ENCODE results near the gene FAM3A. TPM values are rescaled to one million over a fixed set of nuclear protein-coding genes. Genes with fewer than 3 reads are reported as not detected.

FAM3A gene
- total RNA-seq, 1 experiment from 2014 or later: 25.0 TPM

GRCh38 chrX:154526901-154527675 is 11.1 kb upstream of the FAM3A start:
- Mint-ChIP-seq H3K9me3 (no peaks in the 10 kb centered on the region), H3K27me3 (ENCODE audit: low read depth) (peaks cover 43% of the 10 kb centered on the region), H3K27ac (no peak overlapping the region), H3K36me3 (0 out of 2 replicates have a peak, but pooled peaks cover 4% of the 10 kb centered on the region), H3K4me3 (peak overlapping the region; percentile 54), H3K4me1 (peaks cover 10% of the 10 kb centered on the region; the same call in 1 of the 2 replicates)
- CTCF ChIA-PET: interaction anchor here (0.6 to 1.8 kb wide), 19 partner anchors 8 to 221 kb away, joined by 3 to 20 read pairs (median 3); partner anchors contain the start of genes FAM3A, FLNA, PLXNA3 and RPL10
- peak; percentile 95 for ATAC-seq
- DNase-seq (ENCODE audit: low spot score): peak; percentile 73
- POLR2A ChIA-PET: interaction anchor here (0.6 to 1.6 kb wide), 4 partner anchors 10 to 709 kb away, joined by 4 to 13 read pairs (median 6); partner anchors contain the start of gene SLC10A3
- TF ChIP-seq TEAD4 (CRISPR knock-in tag; IDR thresholded peaks at IDR 0.05): no peak
- TF ChIP-seq ZNF219 (CRISPR knock-in tag; IDR thresholded peaks at IDR 0.05; ENCODE audit: borderline replicate concordance): no peak
- no peak for TF ChIP-seq JUN (CRISPR knock-in tag; IDR thresholded peaks at IDR 0.05)
- TF ChIP-seq ELF4 (CRISPR knock-in tag; IDR thresholded peaks at IDR 0.05; ENCODE audit: low read depth): no peak
- TF ChIP-seq TP53 (CRISPR knock-in tag; IDR thresholded peaks at IDR 0.05): no peak
- no peak for TF ChIP-seq IRF1 (CRISPR knock-in tag; IDR thresholded peaks at IDR 0.05)
- no peak for TF ChIP-seq KAT7 (CRISPR knock-in tag; IDR thresholded peaks at IDR 0.05; ENCODE audit: borderline replicate concordance)
- TF ChIP-seq ETV6 (CRISPR knock-in tag; IDR thresholded peaks at IDR 0.05): no peak
- TF ChIP-seq USF1 (CRISPR knock-in tag; IDR thresholded peaks at IDR 0.05): no peak
- TF ChIP-seq STAT6 (CRISPR knock-in tag; conservative IDR thresholded peaks at IDR 0.05; ENCODE audit: low read depth): no peak
- TF ChIP-seq CBFB (CRISPR knock-in tag; IDR thresholded peaks at IDR 0.05; ENCODE audit: low read depth): no peak
- no peak for TF ChIP-seq FOXP4 (CRISPR knock-in tag; IDR thresholded peaks at IDR 0.05)
- TF ChIP-seq EMX1 (CRISPR knock-in tag; IDR thresholded peaks at IDR 0.05): no peak
- TF ChIP-seq MYBL2 (CRISPR knock-in tag; IDR thresholded peaks at IDR 0.05): no peak
- TF ChIP-seq ZNF423 (CRISPR knock-in tag; IDR thresholded peaks at IDR 0.05): no peak
- TF ChIP-seq ARID4B (CRISPR knock-in tag; IDR thresholded peaks at IDR 0.05; ENCODE audit: borderline replicate concordance): no peak
